H1 (cell line): ENCODE measurements around the gene DGUOK.

ENCODE experiments used
- BACH1 ChIP-seq: IDR thresholded peaks from 2 replicates; pipeline ENCODE4 v1.6.1; 2012; ENCODE audit warnings: low read length, improper control_type of control experiment
- EZH2 ChIP-seq: fragments of 200-600 bp; sonication (generic); IDR thresholded peaks from 2 replicates; pipeline ENCODE4 v1.7.1; 2012; ENCODE audit warnings: low read depth, mild to moderate bottlenecking, moderate library complexity, low read length, inconsistent platforms; ENCODE audit not compliant: severe bottlenecking
- GABPA ChIP-seq: IDR thresholded peaks from 2 replicates; pipeline ENCODE4 v1.6.1; 2011; ENCODE audit warnings: mild to moderate bottlenecking, low read length, moderate library complexity, borderline replicate concordance; ENCODE audit not compliant: insufficient read depth
- HDAC6 ChIP-seq: IDR thresholded peaks from one replicate; pipeline ENCODE4 v1.7.1; 2012; ENCODE audit warnings: low read depth, mild to moderate bottlenecking, inconsistent platforms, low read length, moderate library complexity
- POLR2A ChIP-seq, 2 experiments: IDR thresholded peaks; 1 replicate in 1 of 2; 2 replicates in 1 of 2; pipeline ENCODE4 v1.6.1; 2011; ENCODE audit warnings: low read depth in 2 of 2, low read length in 2 of 2, mild to moderate bottlenecking in 2 of 2; ENCODE audit errors: control extremely low read depth in 1 of 2
- POLR2AphosphoS5 ChIP-seq: IDR thresholded peaks from 2 replicates; pipeline ENCODE4 v1.6.1; 2011; ENCODE audit warnings: low read depth, low read length
- RNF2 ChIP-seq: fragments of 200-900, 300-1000 bp; sonication (generic); IDR thresholded peaks from 2 replicates; pipeline ENCODE4 v1.7.1; 2016; ENCODE audit warnings: borderline replicate concordance, low read depth, mild to moderate bottlenecking, antibody characterized with exemption, low read length; ENCODE audit not compliant: poor library complexity, severe bottlenecking; ENCODE audit errors: missing control alignments
- SP1 ChIP-seq: IDR thresholded peaks from 2 replicates; pipeline ENCODE4 v1.6.1; 2011; ENCODE audit warnings: low read depth, low read length
- SP4 ChIP-seq: IDR thresholded peaks from 2 replicates; pipeline ENCODE4 v1.6.1; 2012; ENCODE audit warnings: low read length, inconsistent platforms
- TBP ChIP-seq: IDR thresholded peaks from 2 replicates; pipeline ENCODE4 v1.6.1; 2011; ENCODE audit warnings: low read depth, low read length, improper control_type of control experiment
- TCF12 ChIP-seq: IDR thresholded peaks from 2 replicates; pipeline ENCODE4 v1.6.1; 2011; ENCODE audit warnings: low read depth, mild to moderate bottlenecking, low read length
- TF ChIP-seq, protein P1 (sequence below), 3 experiments: IDR thresholded peaks; 1 replicate in 2 of 3; 2 replicates in 1 of 3; pipeline versions ENCODE4 v1.5.1 to v1.6.1; 2011; ENCODE audit warnings: low read length in 3 of 3, mild to moderate bottlenecking in 3 of 3, inconsistent platforms in 2 of 3, low read depth in 1 of 3, moderate library complexity in 1 of 3; ENCODE audit not compliant: insufficient read depth in 1 of 3; ENCODE audit errors: control extremely low read depth in 1 of 3
- TF ChIP-seq, protein P2 (sequence below): IDR thresholded peaks from 2 replicates; pipeline ENCODE4 v1.6.1; 2012; ENCODE audit warnings: low read length, inconsistent platforms

DNA sequence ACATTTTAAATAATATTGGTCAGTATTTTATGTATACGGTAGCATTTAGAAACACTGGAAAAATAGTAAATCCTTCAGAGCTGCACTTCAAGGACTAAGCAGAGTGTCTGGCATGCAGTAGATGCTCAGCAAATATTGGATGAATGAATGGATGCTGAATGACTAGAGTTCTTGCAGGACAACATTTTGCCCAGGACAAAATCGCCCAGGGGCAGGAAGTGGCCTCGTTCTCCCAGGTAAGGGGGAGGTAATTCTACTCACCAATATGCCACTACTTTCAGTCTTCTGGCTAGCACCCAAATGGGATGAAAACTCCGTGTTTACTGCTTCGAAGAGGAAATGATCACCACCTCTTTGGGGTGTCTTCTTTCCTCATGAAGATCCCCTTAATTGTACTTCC, 4.0 kb upstream of the DGUOK start:
- TF ChIP-seq, protein P1, sequence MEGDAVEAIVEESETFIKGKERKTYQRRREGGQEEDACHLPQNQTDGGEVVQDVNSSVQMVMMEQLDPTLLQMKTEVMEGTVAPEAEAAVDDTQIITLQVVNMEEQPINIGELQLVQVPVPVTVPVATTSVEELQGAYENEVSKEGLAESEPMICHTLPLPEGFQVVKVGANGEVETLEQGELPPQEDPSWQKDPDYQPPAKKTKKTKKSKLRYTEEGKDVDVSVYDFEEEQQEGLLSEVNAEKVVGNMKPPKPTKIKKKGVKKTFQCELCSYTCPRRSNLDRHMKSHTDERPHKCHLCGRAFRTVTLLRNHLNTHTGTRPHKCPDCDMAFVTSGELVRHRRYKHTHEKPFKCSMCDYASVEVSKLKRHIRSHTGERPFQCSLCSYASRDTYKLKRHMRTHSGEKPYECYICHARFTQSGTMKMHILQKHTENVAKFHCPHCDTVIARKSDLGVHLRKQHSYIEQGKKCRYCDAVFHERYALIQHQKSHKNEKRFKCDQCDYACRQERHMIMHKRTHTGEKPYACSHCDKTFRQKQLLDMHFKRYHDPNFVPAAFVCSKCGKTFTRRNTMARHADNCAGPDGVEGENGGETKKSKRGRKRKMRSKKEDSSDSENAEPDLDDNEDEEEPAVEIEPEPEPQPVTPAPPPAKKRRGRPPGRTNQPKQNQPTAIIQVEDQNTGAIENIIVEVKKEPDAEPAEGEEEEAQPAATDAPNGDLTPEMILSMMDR (IDR thresholded peaks at IDR 0.05; ENCODE audit: control extremely low read depth in 1 of 3, insufficient read depth in 1 of 3, low read depth in 1 of 3, low read length in 3 of 3): no peak
- TF ChIP-seq POLR2AphosphoS5: no peak
- TF ChIP-seq, protein P2, sequence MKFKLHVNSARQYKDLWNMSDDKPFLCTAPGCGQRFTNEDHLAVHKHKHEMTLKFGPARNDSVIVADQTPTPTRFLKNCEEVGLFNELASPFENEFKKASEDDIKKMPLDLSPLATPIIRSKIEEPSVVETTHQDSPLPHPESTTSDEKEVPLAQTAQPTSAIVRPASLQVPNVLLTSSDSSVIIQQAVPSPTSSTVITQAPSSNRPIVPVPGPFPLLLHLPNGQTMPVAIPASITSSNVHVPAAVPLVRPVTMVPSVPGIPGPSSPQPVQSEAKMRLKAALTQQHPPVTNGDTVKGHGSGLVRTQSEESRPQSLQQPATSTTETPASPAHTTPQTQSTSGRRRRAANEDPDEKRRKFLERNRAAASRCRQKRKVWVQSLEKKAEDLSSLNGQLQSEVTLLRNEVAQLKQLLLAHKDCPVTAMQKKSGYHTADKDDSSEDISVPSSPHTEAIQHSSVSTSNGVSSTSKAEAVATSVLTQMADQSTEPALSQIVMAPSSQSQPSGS: no peak
- TF ChIP-seq BACH1: no peak
- TF ChIP-seq SP1: no peak
- TF ChIP-seq POLR2A (IDR thresholded peaks at IDR 0.05; ENCODE audit: control extremely low read depth in 1 of 2, low read depth in 2 of 2, low read length in 2 of 2): no peak
- no peak for TF ChIP-seq GABPA
- no peak for TF ChIP-seq SP4
- TF ChIP-seq HDAC6: no peak
- TF ChIP-seq TBP: no peak
- TF ChIP-seq TCF12: no peak
- TF ChIP-seq EZH2: no peak
- no peak for TF ChIP-seq RNF2
